B cell (primary cell): ENCODE measurements around the gene SRPX2. TPM values are rescaled to one million over a fixed set of nuclear protein-coding genes. Genes with fewer than 3 reads are reported as not detected.
A peak's percentile ranks its signal among the peaks of the same experiment; 100 is the strongest.

ENCODE experiments used
- ATAC-seq: fragments of 200-7000 bp; cut with Tn5 transposase; one replicate; pipeline ENCODE4 v1.10.0; 2021; ENCODE audit warnings: low read depth, mild to moderate bottlenecking, moderate number of reproducible peaks, moderate library complexity
- CTCF ChIA-PET: fragments of 350-600 bp; sonication (Branson Sonifier 250); formaldehyde crosslinking; loops from one replicate; lab custom pipeline; 2021; ENCODE audit warnings: antibody characterized with exemption, inconsistent platforms; lab: Charles Lee
- POLR2A ChIA-PET: fragments of 350-600 bp; sonication (Branson Sonifier 250); formaldehyde crosslinking; loops from one replicate; lab custom pipeline; 2021; ENCODE audit warnings: antibody characterized with exemption; lab: Charles Lee
- DNase-seq: peaks from one replicate; pipeline ENCODE4 v3.0.0; 2013
- H2AFZ ChIP-seq: 2 replicates; pipeline ENCODE4 v1.6.1; 2012; ENCODE audit warnings: mild to moderate bottlenecking, low read depth, low read length; ENCODE audit not compliant: insufficient read depth, poor library complexity, severe bottlenecking
- H3K27ac ChIP-seq, 2 donors: 1 replicate in 1 of 2; 2 replicates in 1 of 2; pipeline ENCODE4 v1.5.1; 2012 to 2013; ENCODE audit warnings: low read length in 2 of 2, mild to moderate bottlenecking in 2 of 2, moderate library complexity in 1 of 2
- H3K27me3 ChIP-seq, 4 experiments: fragments of 200-600 bp in 1 of 4; sonication (generic) in 1 of 4; replicated peaks in 1 of 4; 1 replicate in 2 of 4; 2 replicates in 2 of 4; pipeline versions ENCODE4 v1.6.1 to v1.7.0; 2013 to 2016; ENCODE audit warnings: low read length in 3 of 4, mild to moderate bottlenecking in 2 of 4, mixed read lengths in 1 of 4, moderate library complexity in 1 of 4; ENCODE audit not compliant: insufficient read depth in 4 of 4, control insufficient read depth in 3 of 4; ENCODE audit errors: control extremely low read depth in 1 of 4
- H3K36me3 ChIP-seq, 2 experiments: replicated peaks in 1 of 2; 1 replicate in 1 of 2; 2 replicates in 1 of 2; pipeline versions ENCODE4 v1.6.1 to v1.7.1; 2013; ENCODE audit warnings: low read length in 1 of 2; ENCODE audit not compliant: insufficient read depth in 2 of 2, control insufficient read depth in 1 of 2; ENCODE audit errors: control extremely low read depth in 1 of 2, extremely low read depth in 1 of 2
- H3K4me1 ChIP-seq, 2 donors: fragments of 200-600 bp in 1 of 2; sonication (generic) in 1 of 2; 1 replicate in 1 of 2; 2 replicates in 1 of 2; pipeline versions ENCODE4 v1.5.1 to v1.6.1; 2013 to 2017; ENCODE audit warnings: low read length in 2 of 2; ENCODE audit not compliant: control insufficient read depth in 2 of 2, insufficient read depth in 2 of 2
- H3K4me2 ChIP-seq: replicated peaks from 2 replicates; pipeline ENCODE3; 2012; ENCODE audit warnings: mild to moderate bottlenecking, low read depth, low read length; ENCODE audit not compliant: poor library complexity, severe bottlenecking
- H3K4me3 ChIP-seq, 5 experiments: fragments of 200-600 bp in 1 of 5; sonication (generic) in 1 of 5; 1 replicate in 3 of 5; 2 replicates in 2 of 5; pipeline versions ENCODE4 v1.5.1 to v1.7.0; 2011 to 2016; ENCODE audit warnings: low read length in 4 of 5, mild to moderate bottlenecking in 4 of 5, low read depth in 2 of 5, control low read depth in 1 of 5, moderate library complexity in 1 of 5; ENCODE audit not compliant: insufficient read depth in 1 of 5; ENCODE audit errors: control extremely low read depth in 1 of 5, extremely low read depth in 1 of 5
- H3K79me2 ChIP-seq: fragments of 200-600 bp; sonication (generic); one replicate; pipeline ENCODE4 v1.6.0; 2016; ENCODE audit warnings: low read length; ENCODE audit not compliant: control insufficient read depth, insufficient read depth
- H3K9ac ChIP-seq: fragments of 200-600 bp; sonication (generic); 2 replicates; pipeline ENCODE4 v1.6.1; 2017; ENCODE audit warnings: mild to moderate bottlenecking, low read length, moderate library complexity
- H3K9me3 ChIP-seq, 3 donors: one replicate each; pipeline versions ENCODE4 v1.6.1 to v1.7.1; 2013; ENCODE audit warnings: low read length in 2 of 3; ENCODE audit not compliant: control insufficient read depth in 2 of 3, insufficient read depth in 1 of 3; ENCODE audit errors: control extremely low read depth in 1 of 3
- H4K20me1 ChIP-seq: 2 replicates; pipeline ENCODE4 v1.6.0; 2012; ENCODE audit warnings: mild to moderate bottlenecking, low read length; ENCODE audit not compliant: insufficient read depth, control insufficient read depth, poor library complexity, severe bottlenecking
- H3K27ac Mint-ChIP-seq: one replicate; pipeline ENCODE4 v1.8.0; 2021; ENCODE audit warnings: mixed read lengths
- H3K27me3 Mint-ChIP-seq: one replicate; pipeline ENCODE4 v1.8.0; 2021; ENCODE audit warnings: mixed read lengths
- H3K4me1 Mint-ChIP-seq: one replicate; pipeline ENCODE4 v1.8.0; 2021; ENCODE audit warnings: mixed read lengths
- H3K4me3 Mint-ChIP-seq: one replicate; pipeline ENCODE4 v1.8.0; 2021; ENCODE audit warnings: mixed read lengths
- H3K9me3 Mint-ChIP-seq: one replicate; pipeline ENCODE4 v1.8.0; 2022; ENCODE audit warnings: mixed read lengths; ENCODE audit not compliant: insufficient read depth
- CTCF ChIP-seq: fragments of 200-600 bp; IDR thresholded peaks from one replicate; pipeline ENCODE4 v1.8.0; 2022; ENCODE audit warnings: antibody characterized with exemption, mild to moderate bottlenecking
- EZH2 ChIP-seq: IDR thresholded peaks from 2 replicates; pipeline ENCODE4 v1.6.1; 2012; ENCODE audit warnings: borderline replicate concordance, low read depth, mild to moderate bottlenecking, moderate library complexity, low read length; ENCODE audit not compliant: insufficient read depth, poor library complexity, severe bottlenecking
- WGBS: methylation state at CpG from one replicate; pipeline ENCODE4 v1.1.5; 2013; ENCODE audit warnings: missing lambda C conversion rate; ENCODE audit not compliant: insufficient coverage; 5-methylcytosine and 5-hydroxymethylcytosine counted together
- intact Hi-C: fragments of 100-400 bp; cut with micrococcal nuclease; formaldehyde crosslinking; loops from one replicate; pipeline ENCODE4 v1.10.0; 2022
- polyA plus RNA-seq: library from polyadenylated mRNA; depleted of rRNA; stranded (reverse); fragments of >200 nt; gene quantifications from 2 replicates; pipeline ENCODE4 v1.2.3, GENCODE V29; 2012
- total RNA-seq, 2 donors: library from RNA; stranded (reverse); fragments of 120-200 nt in 1 of 2; gene quantifications; 1 replicate in 1 of 2; 2 replicates in 1 of 2; pipeline versions ENCODE4 v1.2.3 to v1.2.4, GENCODE V29; 2013 to 2022

Gene SRPX2
- total and polyA plus RNA-seq, 2 donors (not counting 1 experiment from before 2014, with no cell fraction given) = not detected

DNA sequence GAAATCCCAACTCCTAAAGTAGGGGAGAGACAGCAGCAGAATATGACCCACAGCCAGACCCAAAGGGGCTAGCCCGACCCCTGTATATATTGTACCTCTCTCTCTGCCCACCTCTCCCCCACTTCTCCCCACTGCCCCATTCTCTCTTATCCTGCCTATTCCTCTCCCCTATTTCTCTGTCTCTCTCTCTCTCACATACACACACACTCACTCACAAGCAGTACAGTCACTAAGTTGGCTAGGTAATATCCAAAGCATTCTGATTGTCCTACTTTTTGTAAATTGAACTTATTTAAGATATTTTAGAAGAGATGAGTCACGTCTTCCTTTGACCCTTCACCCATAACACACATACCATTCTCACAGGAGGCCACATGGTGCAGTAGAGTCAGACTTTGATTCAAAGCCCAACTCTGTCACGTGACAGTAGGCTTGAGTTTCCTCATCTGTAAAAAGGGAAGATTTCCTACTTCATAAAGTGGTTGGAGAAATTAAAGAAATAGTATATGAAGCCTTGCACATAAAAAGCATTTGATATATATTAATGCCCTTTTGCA, 29.5 kb downstream of the SRPX2 start:
- H3K9ac ChIP-seq = no peak overlapping the region
- POLR2A ChIA-PET = no interaction called here
- intact Hi-C loops = no loop called here
- no peaks in the 10 kb centered on the region for H3K9me3 Mint-ChIP-seq
- no peaks in the 10 kb centered on the region for H3K79me2 ChIP-seq
- no peak overlapping the region for H2AFZ ChIP-seq
- peaks cover 0 to 2% (median 1%) of the 10 kb centered on the region in 4 experiments for H3K27me3 ChIP-seq
- ATAC-seq (no peak), DNase-seq (no peak)
- no peaks in the 10 kb centered on the region for H4K20me1 ChIP-seq
- H3K4me3 Mint-ChIP-seq = no peak overlapping the region
- CTCF ChIA-PET = interaction anchor here (6.8 to 7.0 kb wide), 2 partner anchors 13 to 96 kb away, joined by 53 to 60 read pairs; no protein-coding TSS in a partner anchor
- H3K4me1 ChIP-seq = peaks cover 16% of the 10 kb centered on the region in 2 donors
- H3K36me3 ChIP-seq = no peaks in the 10 kb centered on the region
- no peak overlapping the region for H3K4me3 ChIP-seq
- no peaks in the 10 kb centered on the region for H3K27me3 Mint-ChIP-seq
- no CpG with 5 or more reads among the region's 3 CpGs for WGBS
- H3K4me1 Mint-ChIP-seq = peaks cover 13% of the 10 kb centered on the region
- H3K4me2 ChIP-seq = no peak overlapping the region
- no peak overlapping the region for H3K27ac ChIP-seq
- H3K27ac Mint-ChIP-seq = no peak overlapping the region
- TF ChIP-seq CTCF = no peak
- TF ChIP-seq EZH2 = no peak
- no peaks in the 10 kb centered on the region for H3K9me3 ChIP-seq

DNA sequence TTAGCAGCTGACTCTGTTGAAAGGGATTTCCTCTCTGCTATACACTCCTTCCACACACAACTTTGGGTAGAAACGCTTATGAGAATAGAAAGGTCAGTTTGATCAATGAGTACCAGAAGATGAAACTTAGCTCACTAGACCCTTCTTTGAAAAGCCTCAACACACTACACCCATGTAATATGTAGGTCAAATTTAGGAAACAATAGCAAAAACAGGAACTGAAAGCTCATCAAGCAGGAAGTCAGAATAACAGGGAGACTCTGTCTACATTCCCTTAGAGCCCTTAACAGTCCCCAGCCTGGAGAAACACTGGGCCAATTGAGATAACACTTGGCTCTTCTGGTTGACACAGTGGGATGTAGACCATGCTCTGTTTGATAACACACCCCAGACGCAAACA, 30.7 kb downstream of the SRPX2 start:
- Histone ChIP-seq H3K9ac (no peak overlapping the region), H3K27me3 (peaks cover 0 to 2% (median 0%) of the 10 kb centered on the region in 4 experiments), H3K4me1 (peaks cover 16% of the 10 kb centered on the region in 2 donors), H2AFZ (no peak overlapping the region), H3K27ac (no peak overlapping the region), H3K4me3 (no peak overlapping the region), H4K20me1 (no peaks in the 10 kb centered on the region), H3K4me2 (peak overlapping the region; percentile 10), H3K79me2 (no peaks in the 10 kb centered on the region), H3K9me3 (no peaks in the 10 kb centered on the region), H3K36me3 (no peaks in the 10 kb centered on the region)
- intact Hi-C loops = no loop called here
- Mint-ChIP-seq H3K27ac (no peak overlapping the region), H3K27me3 (no peaks in the 10 kb centered on the region), H3K4me1 (peaks cover 13% of the 10 kb centered on the region), H3K9me3 (no peaks in the 10 kb centered on the region), H3K4me3 (no peak overlapping the region)
- ChIA-PET CTCF (interaction anchor here (1.0 to 7.0 kb wide), 5 partner anchors 11 to 163 kb away, joined by 3 to 60 read pairs (median 8); partner anchors contain the start of gene TSPAN6), POLR2A (no interaction called here)
- no CpG with 5 or more reads among the region's 2 CpGs for WGBS
- DNase-seq (peak; percentile 29), ATAC-seq (peak; percentile 33)
- TF ChIP-seq EZH2 (no peak), CTCF (no peak)
